HepG2 (cell line): ENCODE data around the gene ACKR3. TPM values are rescaled to one million over a fixed set of nuclear protein-coding genes. Genes with fewer than 3 reads are reported as not detected.

ENCODE experiments used
- ATAC-seq: fragments of 200-7000 bp; cut with Tn5 transposase; 3 replicates; pipeline ENCODE4 v1.9.1; 2020; ENCODE audit warnings: mild to moderate bottlenecking, moderate library complexity
- BruUV-seq: library from RNA; stranded (reverse); fragments of 400-500 nt; replicated peaks from 2 replicates; lab custom pipeline; 2021; lab: Mats Ljungman, UMichigan
- CTCF ChIA-PET: fragments of 300-600 bp; formaldehyde crosslinking; extraction: SDS; loops from one replicate; lab custom pipeline; 2021; ENCODE audit warnings: low total read pairs, inconsistent platforms, low intra/inter-chr PET ratio; lab: Yijun Ruan, JAX
- POLR2A ChIA-PET: fragments of 350-600 bp; sonication (Branson Sonifier 250); formaldehyde crosslinking; loops from one replicate; lab custom pipeline; 2020; ENCODE audit warnings: antibody characterized with exemption, inconsistent platforms; lab: Yijun Ruan, JAX
- DNase-seq: peaks from one replicate; pipeline ENCODE4 v3.0.0-alpha.2; 2015; ENCODE audit warnings: low spot score
- FAIRE-seq: peaks from 3 replicates; lab custom pipeline; 2011; peaks lifted over from hg19 to GRCh38; lab: Jason Lieb, UNC
- H2AFZ ChIP-seq: one replicate; pipeline ENCODE4 v1.6.1; 2011; ENCODE audit warnings: low read length, inconsistent platforms
- H3K27ac ChIP-seq: fragments of 300-600 bp; 3 replicates; pipeline ENCODE4 v1.8.0; 2011; ENCODE audit warnings: mixed run types, mild to moderate bottlenecking, mixed read lengths, low read length, inconsistent platforms; ENCODE audit not compliant: insufficient read depth; ENCODE audit errors: extremely low read length
- H3K27me3 ChIP-seq, 2 experiments: fragments of 200-600 bp in 1 of 2; 2 replicates in 1 of 2; 3 replicates in 1 of 2; pipeline versions ENCODE4 v1.6.0 to v1.8.0; 2011; ENCODE audit warnings: low read length in 2 of 2, mild to moderate bottlenecking in 2 of 2, moderate library complexity in 2 of 2, inconsistent platforms in 1 of 2; ENCODE audit not compliant: insufficient read depth in 2 of 2, control insufficient read depth in 1 of 2
- H3K36me3 ChIP-seq, 2 experiments: fragments of 200-600 bp in 1 of 2; replicated peaks in 1 of 2; 2 replicates in 1 of 2; 3 replicates in 1 of 2; pipeline versions ENCODE4 v1.5.1 to v1.8.0; 2011; ENCODE audit warnings: low read length in 2 of 2, inconsistent platforms in 1 of 2; ENCODE audit not compliant: insufficient read depth in 2 of 2, control insufficient read depth in 1 of 2
- H3K4me1 ChIP-seq: 2 replicates; pipeline ENCODE4 v1.5.1; 2012; ENCODE audit warnings: low read length, inconsistent platforms; ENCODE audit not compliant: insufficient read depth
- H3K4me2 ChIP-seq: 2 replicates; pipeline ENCODE4 v1.6.0; 2011; ENCODE audit warnings: low read depth, low read length, inconsistent platforms
- H3K4me3 ChIP-seq, 3 experiments: fragments of 200-600 bp in 1 of 3; sonication (generic), shearing (Covaris generic) in 1 of 3; replicated peaks in 1 of 3; 2 replicates each; pipeline ENCODE4 v1.5.1; 2011 to 2016; ENCODE audit warnings: low read length in 3 of 3, inconsistent platforms in 2 of 3, low read depth in 2 of 3, mild to moderate bottlenecking in 2 of 3, control low read depth in 1 of 3, mixed read lengths in 1 of 3; ENCODE audit not compliant: insufficient read depth in 1 of 3
- H3K79me2 ChIP-seq: one replicate; pipeline ENCODE4 v1.6.1; 2011; ENCODE audit warnings: low read length, inconsistent platforms; ENCODE audit not compliant: insufficient read depth
- H3K9ac ChIP-seq: 2 replicates; pipeline ENCODE4 v1.6.0; 2011; ENCODE audit warnings: mild to moderate bottlenecking, low read depth, low read length, inconsistent platforms; ENCODE audit not compliant: insufficient read depth
- H3K9me3 ChIP-seq: 2 replicates; pipeline ENCODE4 v1.5.1; 2012; ENCODE audit warnings: mild to moderate bottlenecking, low read length
- H4K20me1 ChIP-seq: 2 replicates; pipeline ENCODE4 v1.6.0; 2011; ENCODE audit warnings: inconsistent platforms, mild to moderate bottlenecking, low read length, moderate library complexity; ENCODE audit not compliant: insufficient read depth
- BHLHE40 ChIP-seq: IDR thresholded peaks from 2 replicates; pipeline ENCODE4 v1.6.1; 2011; ENCODE audit warnings: low read length, improper control_type of control experiment
- CENPX ChIP-seq: sonication (generic); formaldehyde crosslinking; IDR thresholded peaks from 2 replicates; pipeline ENCODE4 v1.9.0; 2021; ENCODE audit warnings: mild to moderate bottlenecking, missing genetic modification reagents, moderate library complexity
- FLYWCH1 ChIP-seq: sonication (generic); formaldehyde crosslinking; IDR thresholded peaks from 2 replicates; pipeline ENCODE4 v1.8.1; 2023; ENCODE audit warnings: mild to moderate bottlenecking, missing genetic modification reagents
- HBP1 ChIP-seq: IDR thresholded peaks from 2 replicates; pipeline ENCODE4 v1.6.1; 2016; ENCODE audit warnings: low read depth, control low read depth
- HIVEP1 ChIP-seq: sonication (generic); formaldehyde crosslinking; IDR thresholded peaks from 2 replicates; pipeline ENCODE4 v1.4.0; 2020; ENCODE audit warnings: mild to moderate bottlenecking, missing genetic modification reagents
- HMG20A ChIP-seq: IDR thresholded peaks from 2 replicates; pipeline ENCODE4 v1.6.1; 2016; ENCODE audit warnings: borderline replicate concordance
- HNRNPL ChIP-seq: fragments of 200-400 bp; formaldehyde crosslinking; IDR thresholded peaks from 2 replicates; pipeline ENCODE4 v1.6.1; 2017; ENCODE audit warnings: mild to moderate bottlenecking, low read depth, low read length
- KMT2A ChIP-seq: sonication (generic); formaldehyde crosslinking; IDR thresholded peaks from 2 replicates; pipeline ENCODE4 v1.4.0; 2020; ENCODE audit warnings: missing genetic modification reagents
- MTA3 ChIP-seq: sonication (generic); formaldehyde crosslinking; IDR thresholded peaks from 2 replicates; pipeline ENCODE4 v1.4.0; 2020; ENCODE audit warnings: missing genetic modification reagents
- TFE3 ChIP-seq: IDR thresholded peaks from 2 replicates; pipeline ENCODE4 v1.6.1; 2016
- THRA ChIP-seq: sonication (generic); formaldehyde crosslinking; IDR thresholded peaks from 2 replicates; pipeline ENCODE4 v1.4.0; 2020; ENCODE audit warnings: missing genetic modification reagents, borderline replicate concordance
- ZFP36 ChIP-seq: fragments of 150-350 bp; IDR thresholded peaks from 2 replicates; pipeline ENCODE4 v1.6.1; 2018; ENCODE audit warnings: borderline replicate concordance, low read length, low read depth; ENCODE audit not compliant: partially characterized antibody
- ZNF292 ChIP-seq: sonication (generic); formaldehyde crosslinking; IDR thresholded peaks from 2 replicates; pipeline ENCODE4 v1.8.1; 2022; ENCODE audit warnings: mild to moderate bottlenecking, low read depth, missing genetic modification reagents, borderline replicate concordance
- ZNF382 ChIP-seq: sonication (generic); formaldehyde crosslinking; IDR thresholded peaks from 2 replicates; pipeline ENCODE4 v1.5.0; 2020; ENCODE audit warnings: missing genetic modification reagents, mild to moderate bottlenecking, borderline replicate concordance
- ZNF563 ChIP-seq: sonication (generic); formaldehyde crosslinking; IDR thresholded peaks from 2 replicates; pipeline ENCODE4 v1.8.0; 2022; ENCODE audit warnings: mild to moderate bottlenecking, moderate library complexity, missing genetic modification reagents
- WGBS: methylation state at CpG from one replicate; pipeline ENCODE4 v1.1.6; 2017; ENCODE audit warnings: low lambda C conversion rate; 5-methylcytosine and 5-hydroxymethylcytosine counted together
- in situ Hi-C: cut with HindIII; loops from 2 replicates; pipeline ENCODE4 v1.10.0; 2017; ENCODE audit warnings: low pct_unique_long_range_greater_than_20kb; ENCODE audit not compliant: extremely low pct_ligation_motif_present
- intact Hi-C: fragments of 100-400 bp; cut with micrococcal nuclease; formaldehyde crosslinking; loops from one replicate; pipeline ENCODE4 v1.10.0; 2022; ENCODE audit not compliant: unreplicated experiment
- polyA plus RNA-seq, 8 experiments: library from polyadenylated mRNA; depleted of rRNA in 3 of 8; stranded (reverse) in 7 of 8; unstranded in 1 of 8; fragments of >200 nt; fragmentation: Illumina TruSeq in 4 of 8; extraction: Trizol in 4 of 8; gene quantifications; 2 replicates each; pipeline versions ENCODE4 v1.2.1 to v1.2.3, GENCODE V29; 2011 to 2016; ENCODE audit warnings: low read depth in 4 of 8, missing spikeins in 1 of 8, mixed read lengths in 1 of 8; ENCODE audit not compliant: insufficient read depth in 1 of 8
- total RNA-seq, 5 experiments: library from RNA; depleted of rRNA; stranded (reverse); fragments of >200 nt; fragmentation: Illumina TruSeq; extraction: Trizol; gene quantifications; 2 replicates each; pipeline ENCODE4 v1.2.3, GENCODE V29; 2016; ENCODE audit warnings: low read depth in 1 of 5

ACKR3 gene
- total and polyA plus RNA-seq, 2 of the 13 experiments (the other 11 are each of a cell fraction or from before 2014, with no cell fraction given): not detected

GRCh38 chr2:236617796-236618195 is 48.2 kb downstream of the ACKR3 start:
- Histone ChIP-seq H3K4me2 (no peak overlapping the region), H3K9ac (no peak overlapping the region), H4K20me1 (no peaks in the 10 kb centered on the region), H3K27ac (no peak overlapping the region), H3K9me3 (no peaks in the 10 kb centered on the region), H3K4me3 (no peak overlapping the region), H3K4me1 (no peaks in the 10 kb centered on the region), H2AFZ (no peak overlapping the region), H3K36me3 (no peaks in the 10 kb centered on the region), H3K27me3 (peaks cover 4 to 63% of the 10 kb centered on the region in 2 experiments; a peak in 3 of 5 replicates), H3K79me2 (no peaks in the 10 kb centered on the region)
- CTCF ChIA-PET: no interaction called here
- TF ChIP-seq FLYWCH1 (CRISPR knock-in tag) (no peak), ZNF563 (no peak), ZFP36 (no peak), HMG20A (CRISPR knock-in tag) (no peak), HIVEP1 (no peak)
- BruUV-seq: no TSS peak
- ATAC-seq (no peak), FAIRE-seq (no peak), DNase-seq (no peak)
- in situ Hi-C loops: no loop called here
- POLR2A ChIA-PET: no interaction called here
- WGBS: 33% methylated on average over 10 of the region's 10 CpGs
- intact Hi-C loops: no loop called here

- ChIA-PET CTCF (no interaction called here), POLR2A (no interaction called here)
- intact Hi-C loops: no loop called here
- peaks cover 4 to 65% of the 10 kb centered on the region in 2 experiments; a peak in 3 of 5 replicates for H3K27me3 ChIP-seq
- no peak overlapping the region for H3K9ac ChIP-seq
- H2AFZ ChIP-seq: no peak overlapping the region
- no peak overlapping the region for H3K27ac ChIP-seq
- no peak for FAIRE-seq
- H3K9me3 ChIP-seq: no peaks in the 10 kb centered on the region
- no peaks in the 10 kb centered on the region for H3K4me1 ChIP-seq
- no peak for TF ChIP-seq THRA (CRISPR knock-in tag)
- no peak for TF ChIP-seq HNRNPL
- no peak for TF ChIP-seq ZNF292 (CRISPR knock-in tag)
- no peak for TF ChIP-seq MTA3 (CRISPR knock-in tag)
- no peak for TF ChIP-seq KMT2A (CRISPR knock-in tag)
- no peak for TF ChIP-seq ZNF382 (CRISPR knock-in tag)
- no peak for TF ChIP-seq CENPX (CRISPR knock-in tag)
- no peak for TF ChIP-seq HBP1 (CRISPR knock-in tag)
- TF ChIP-seq TFE3 (CRISPR knock-in tag): no peak
- no peak for TF ChIP-seq BHLHE40
- TF ChIP-seq, all 625 proteins: peak for 0
- DNase-seq (no peak), ATAC-seq (no peak)
- H3K4me2 ChIP-seq: no peak overlapping the region
- no peaks in the 10 kb centered on the region for H3K79me2 ChIP-seq
- no peak overlapping the region for H3K4me3 ChIP-seq
- no peaks in the 10 kb centered on the region for H4K20me1 ChIP-seq
- WGBS: 26% methylated on average over 7 of the region's 7 CpGs
- in situ Hi-C loops: no loop called here
- BruUV-seq: no TSS peak
- H3K36me3 ChIP-seq: no peaks in the 10 kb centered on the region
These were observed 48.7 kb downstream of the ACKR3 start for GRCh38 chr2:236618370-236618769.
